HUDEP-2 (cell line): ENCODE data around the gene PDE1C.

Source experiments
- DNase-seq, 76 experiments: peaks; one replicate each; lab custom pipeline; 2025; ENCODE audit not compliant: unreplicated experiment in 76 of 76; lab: John Stamatoyannopoulos, UW

The PDE1C gene

GRCh38 chr7:31906479-31907171 is 163.6 kb downstream of the PDE1C start:
- DNase-seq, result no peak

- DNase-seq, result no peak
Observed at GRCh38 chr7:31903962-31904361, 166.2 kb downstream of the PDE1C start.

GRCh38 chr7:31899356-31899927 is 170.8 kb downstream of the PDE1C start:
- DNase-seq, result no peak

GRCh38 chr7:31896925-31897324 is 173.3 kb downstream of the PDE1C start:
- DNase-seq, result no peak

GRCh38 chr7:31894308-31894707 is 175.9 kb downstream of the PDE1C start:
- DNase-seq, result no peak

- no peak for DNase-seq
Observed at GRCh38 chr7:31893365-31893764, 176.8 kb downstream of the PDE1C start.

GRCh38 chr7:31892099-31892829 is 177.9 kb downstream of the PDE1C start:
- DNase-seq, result no peak

- DNase-seq, result no peak
Observed at GRCh38 chr7:31890766-31891165, 179.4 kb downstream of the PDE1C start.

- DNase-seq, result no peak
Observed at GRCh38 chr7:31890198-31890597, 180.0 kb downstream of the PDE1C start.

- DNase-seq, result no peak
Observed at GRCh38 chr7:31887006-31887405, 183.2 kb downstream of the PDE1C start.

GRCh38 chr7:31885171-31885570 is 185.0 kb downstream of the PDE1C start:
- DNase-seq, result no peak

GRCh38 chr7:31883761-31884164 is 186.4 kb downstream of the PDE1C start:
- DNase-seq, result no peak

- no peak for DNase-seq
Observed at GRCh38 chr7:31882187-31882586, 188.0 kb downstream of the PDE1C start.

GRCh38 chr7:31878875-31879274 is 191.3 kb downstream of the PDE1C start:
- DNase-seq, result no peak

GRCh38 chr7:31875424-31875823 is 194.8 kb downstream of the PDE1C start:
- no peak for DNase-seq

- peak in 2 of 76 experiments; percentile 3 to 4 for DNase-seq
Observed at GRCh38 chr7:31874631-31875386, 195.4 kb downstream of the PDE1C start.

GRCh38 chr7:31873816-31874597 is 196.2 kb downstream of the PDE1C start:
- no peak for DNase-seq

- DNase-seq, result no peak
Observed at GRCh38 chr7:31872545-31873370, 197.4 kb downstream of the PDE1C start.

- no peak for DNase-seq
Observed at GRCh38 chr7:31864646-31865045, 205.6 kb downstream of the PDE1C start.

- no peak for DNase-seq
Observed at GRCh38 chr7:31860925-31861324, 209.3 kb downstream of the PDE1C start.
